OCI-LY1 (cell line): ENCODE data around the gene OGA.

Experiments used
- EZH2 ChIP-seq: fragments of 200-600 bp; sonication (generic), shearing (Covaris generic); IDR thresholded peaks from 2 replicates; pipeline ENCODE4 v1.8.0; 2017; ENCODE audit warnings: borderline replicate concordance, mixed run types, mild to moderate bottlenecking, antibody characterized with exemption, low read length, moderate library complexity, mixed read lengths
- TF ChIP-seq, protein P1 (sequence below): fragments of 200-600 bp; sonication (generic), shearing (Covaris generic); IDR thresholded peaks from 2 replicates; pipeline ENCODE4 v1.5.1; 2017; ENCODE audit warnings: mild to moderate bottlenecking, antibody characterized with exemption, low read length, moderate library complexity, mixed read lengths

DNA sequence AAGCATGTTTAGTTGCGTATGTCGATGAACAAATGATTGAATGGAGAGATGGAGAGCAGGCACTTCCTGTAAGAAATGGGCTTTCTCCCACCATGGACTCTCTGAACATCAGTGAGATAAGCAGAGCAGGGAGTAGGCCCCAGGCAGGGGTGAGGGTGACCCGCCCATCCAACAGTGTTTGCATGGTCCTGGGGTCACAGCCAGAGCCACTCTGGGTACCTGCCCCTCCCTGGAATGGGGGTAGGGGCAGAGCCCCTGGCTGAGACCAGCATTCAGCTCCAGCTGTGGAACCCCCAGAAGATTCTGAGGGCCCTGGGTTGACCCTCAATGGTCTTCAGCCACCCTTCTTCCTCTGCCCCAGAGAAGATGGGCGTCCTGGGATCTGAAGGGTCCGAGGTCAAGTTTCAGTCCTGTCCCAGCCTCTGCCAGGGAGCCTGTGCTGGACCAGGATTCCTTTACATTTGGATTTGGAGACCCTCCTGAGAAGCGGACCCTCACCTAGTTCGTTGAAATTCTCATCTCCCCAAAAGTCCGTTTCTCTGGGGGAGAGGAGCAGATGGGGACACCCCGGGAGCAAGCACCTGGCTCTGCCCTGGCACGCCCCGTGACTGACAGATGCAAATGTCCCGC, 40.0 kb downstream of the OGA start:
- TF ChIP-seq, protein P1, sequence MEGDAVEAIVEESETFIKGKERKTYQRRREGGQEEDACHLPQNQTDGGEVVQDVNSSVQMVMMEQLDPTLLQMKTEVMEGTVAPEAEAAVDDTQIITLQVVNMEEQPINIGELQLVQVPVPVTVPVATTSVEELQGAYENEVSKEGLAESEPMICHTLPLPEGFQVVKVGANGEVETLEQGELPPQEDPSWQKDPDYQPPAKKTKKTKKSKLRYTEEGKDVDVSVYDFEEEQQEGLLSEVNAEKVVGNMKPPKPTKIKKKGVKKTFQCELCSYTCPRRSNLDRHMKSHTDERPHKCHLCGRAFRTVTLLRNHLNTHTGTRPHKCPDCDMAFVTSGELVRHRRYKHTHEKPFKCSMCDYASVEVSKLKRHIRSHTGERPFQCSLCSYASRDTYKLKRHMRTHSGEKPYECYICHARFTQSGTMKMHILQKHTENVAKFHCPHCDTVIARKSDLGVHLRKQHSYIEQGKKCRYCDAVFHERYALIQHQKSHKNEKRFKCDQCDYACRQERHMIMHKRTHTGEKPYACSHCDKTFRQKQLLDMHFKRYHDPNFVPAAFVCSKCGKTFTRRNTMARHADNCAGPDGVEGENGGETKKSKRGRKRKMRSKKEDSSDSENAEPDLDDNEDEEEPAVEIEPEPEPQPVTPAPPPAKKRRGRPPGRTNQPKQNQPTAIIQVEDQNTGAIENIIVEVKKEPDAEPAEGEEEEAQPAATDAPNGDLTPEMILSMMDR = no peak
- TF ChIP-seq EZH2 = no peak
